H7 (cell line): ENCODE measurements around the gene LENG1. TPM values are rescaled to one million over a fixed set of nuclear protein-coding genes. Genes with fewer than 3 reads are reported as not detected.

Source experiments
- DNase-seq: peaks from one replicate; pipeline ENCODE4 v3.0.0; 2012
- H3K27me3 ChIP-seq: 2 replicates; pipeline ENCODE4 v1.6.0; 2011; ENCODE audit warnings: mild to moderate bottlenecking, low read length; ENCODE audit not compliant: control insufficient read depth, insufficient read depth
- H3K36me3 ChIP-seq: replicated peaks from 2 replicates; pipeline ENCODE4 v1.5.1; 2011; ENCODE audit warnings: low read length; ENCODE audit not compliant: control insufficient read depth, insufficient read depth
- H3K4me3 ChIP-seq: 2 replicates; pipeline ENCODE4 v1.5.1; 2011; ENCODE audit warnings: low read depth, mild to moderate bottlenecking, control low read depth, low read length, moderate library complexity; ENCODE audit not compliant: insufficient read depth
- total RNA-seq: library from RNA; depleted of rRNA; stranded (reverse); fragments of >200 nt; shearing (Covaris generic); gene quantifications from 2 replicates; pipeline ENCODE4 v1.2.3, GENCODE V29; 2014

The LENG1 gene
- total RNA-seq, 1 experiment from 2014 or later = 4.7 TPM

DNA sequence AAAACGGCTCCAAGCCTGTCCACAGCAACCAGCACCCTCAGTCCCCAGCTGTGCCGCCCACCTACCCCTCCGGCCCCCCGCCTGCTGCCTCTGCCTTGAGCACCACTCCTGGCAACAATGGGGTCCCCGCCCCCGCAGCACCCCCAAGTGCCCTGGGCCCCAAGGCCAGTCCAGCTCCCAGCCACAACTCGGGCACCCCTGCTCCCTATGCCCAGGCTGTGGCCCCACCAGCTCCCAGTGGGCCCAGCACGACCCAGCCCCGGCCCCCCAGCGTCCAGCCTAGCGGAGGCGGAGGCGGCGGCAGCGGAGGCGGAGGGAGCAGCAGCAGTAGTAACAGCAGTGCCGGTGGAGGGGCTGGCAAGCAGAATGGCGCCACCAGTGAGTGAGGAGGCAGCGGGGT lies 11.4 kb downstream of the LENG1 start:
- peaks cover 69% of the 10 kb centered on the region for H3K36me3 ChIP-seq
- peak; percentile 46 for DNase-seq
- no peaks in the 10 kb centered on the region for H3K27me3 ChIP-seq
- no peak overlapping the region for H3K4me3 ChIP-seq

DNA sequence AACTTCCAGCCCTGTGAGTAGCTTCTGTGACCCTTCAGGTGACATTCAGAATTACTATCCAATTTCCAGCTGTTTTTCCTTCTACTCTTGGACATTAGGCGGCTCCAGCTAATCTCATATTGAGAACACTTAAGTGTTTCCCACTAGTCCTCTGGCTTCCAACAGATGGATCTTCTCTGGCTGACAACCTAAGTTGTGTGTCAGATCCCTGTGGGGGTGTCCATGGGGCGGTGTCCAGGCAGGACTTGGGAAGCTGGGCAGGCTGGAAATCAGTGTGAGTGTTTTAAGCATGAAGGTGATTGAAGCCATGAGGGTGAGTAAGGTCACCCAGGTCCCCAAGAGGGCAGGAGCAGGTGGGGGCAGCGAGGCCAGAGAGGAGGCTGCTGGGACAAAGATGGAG lies 11.8 kb downstream of the LENG1 start:
- peaks cover 71% of the 10 kb centered on the region for H3K36me3 ChIP-seq

DNA sequence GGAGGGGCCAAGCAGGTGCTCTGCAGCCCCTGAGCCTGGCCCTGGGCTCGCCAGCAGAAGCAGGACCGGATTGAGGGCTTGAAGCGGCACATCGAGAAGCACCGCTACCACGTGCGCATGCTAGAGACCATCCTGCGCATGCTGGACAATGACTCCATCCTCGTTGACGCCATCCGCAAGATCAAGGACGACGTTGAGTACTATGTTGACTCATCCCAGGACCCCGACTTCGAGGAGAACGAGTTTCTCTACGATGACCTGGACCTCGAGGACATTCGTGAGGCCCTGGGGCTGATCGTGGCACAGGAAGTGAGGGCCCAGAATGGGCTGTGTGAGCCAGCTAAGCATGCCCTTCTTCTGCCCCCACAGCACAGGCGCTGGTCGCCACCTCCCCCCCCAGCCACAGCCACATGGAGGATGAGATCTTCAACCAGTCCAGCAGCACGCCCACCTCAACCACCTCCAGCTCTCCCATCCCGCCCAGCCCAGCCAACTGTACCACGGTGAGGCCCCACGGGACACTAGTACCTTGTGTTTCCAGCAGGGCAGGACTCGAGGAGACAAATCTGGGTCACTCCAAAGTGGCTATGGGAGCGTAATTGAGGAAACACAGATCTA lies 13.9 kb downstream of the LENG1 start:
- H3K27me3 ChIP-seq = no peaks in the 10 kb centered on the region
- DNase-seq = no peak
- H3K36me3 ChIP-seq = peaks cover 69% of the 10 kb centered on the region
- no peak overlapping the region for H3K4me3 ChIP-seq

More for the DNA sequence above, 11.8 kb downstream of the LENG1 start:
- no peak for DNase-seq
- H3K4me3 ChIP-seq = no peak overlapping the region
- no peaks in the 10 kb centered on the region for H3K27me3 ChIP-seq

DNA sequence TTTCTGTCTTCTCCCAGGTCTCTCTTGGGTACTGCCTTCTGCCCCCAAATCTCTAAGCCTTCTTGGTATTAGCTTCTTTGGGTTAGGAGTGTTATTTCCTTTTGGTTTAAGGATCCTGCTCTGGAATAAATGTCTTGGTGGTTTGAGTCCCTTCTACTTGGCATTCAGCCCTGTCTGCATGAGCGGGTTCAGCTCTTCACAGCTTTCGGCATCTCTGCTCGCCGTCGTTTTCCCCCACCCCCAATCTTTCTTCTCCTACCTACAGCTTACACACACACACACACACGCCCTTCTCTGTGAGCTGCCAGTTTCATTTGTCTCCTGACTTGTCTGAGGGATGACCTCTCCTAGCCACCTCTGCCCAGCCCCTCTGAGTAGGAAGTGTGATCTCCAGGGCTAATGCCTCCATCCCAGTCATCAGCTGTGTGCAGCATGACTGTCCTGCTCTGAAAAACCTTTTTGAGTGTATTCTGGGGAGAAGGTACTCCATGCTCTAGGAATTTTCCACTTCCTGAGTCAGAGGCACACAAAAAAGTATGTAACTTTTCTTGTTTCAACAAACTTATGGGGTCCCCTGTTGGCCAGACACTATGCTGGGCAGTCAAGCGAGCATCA lies 17.2 kb downstream of the LENG1 start:
- DNase-seq = no peak
- no peaks in the 10 kb centered on the region for H3K27me3 ChIP-seq
- peaks cover 49% of the 10 kb centered on the region for H3K36me3 ChIP-seq

DNA sequence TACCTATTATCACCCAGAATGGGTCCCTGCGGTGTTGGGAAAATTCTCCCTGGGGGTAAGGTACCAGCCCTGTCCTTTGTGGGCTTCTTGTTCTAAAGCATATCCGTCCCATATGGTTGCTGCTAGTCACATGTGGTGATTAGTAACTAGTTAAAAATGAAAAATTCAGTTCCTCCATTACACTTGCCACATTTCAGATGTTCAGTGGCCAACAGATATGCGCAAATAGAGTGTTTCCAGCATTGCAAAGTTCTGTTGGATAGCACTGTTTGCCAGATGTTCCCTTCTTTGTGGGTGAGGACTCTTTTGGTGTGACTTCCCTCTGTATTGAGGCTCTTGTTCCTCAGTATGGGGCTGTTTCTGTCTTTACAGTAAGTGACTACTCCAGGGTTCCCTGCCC lies 18.2 kb downstream of the LENG1 start:
- Histone ChIP-seq H3K36me3 (peaks cover 39% of the 10 kb centered on the region), H3K27me3 (no peaks in the 10 kb centered on the region), H3K4me3 (no peak overlapping the region)
- DNase-seq = no peak

More for the DNA sequence above, 17.2 kb downstream of the LENG1 start:
- no peak overlapping the region for H3K4me3 ChIP-seq

DNA sequence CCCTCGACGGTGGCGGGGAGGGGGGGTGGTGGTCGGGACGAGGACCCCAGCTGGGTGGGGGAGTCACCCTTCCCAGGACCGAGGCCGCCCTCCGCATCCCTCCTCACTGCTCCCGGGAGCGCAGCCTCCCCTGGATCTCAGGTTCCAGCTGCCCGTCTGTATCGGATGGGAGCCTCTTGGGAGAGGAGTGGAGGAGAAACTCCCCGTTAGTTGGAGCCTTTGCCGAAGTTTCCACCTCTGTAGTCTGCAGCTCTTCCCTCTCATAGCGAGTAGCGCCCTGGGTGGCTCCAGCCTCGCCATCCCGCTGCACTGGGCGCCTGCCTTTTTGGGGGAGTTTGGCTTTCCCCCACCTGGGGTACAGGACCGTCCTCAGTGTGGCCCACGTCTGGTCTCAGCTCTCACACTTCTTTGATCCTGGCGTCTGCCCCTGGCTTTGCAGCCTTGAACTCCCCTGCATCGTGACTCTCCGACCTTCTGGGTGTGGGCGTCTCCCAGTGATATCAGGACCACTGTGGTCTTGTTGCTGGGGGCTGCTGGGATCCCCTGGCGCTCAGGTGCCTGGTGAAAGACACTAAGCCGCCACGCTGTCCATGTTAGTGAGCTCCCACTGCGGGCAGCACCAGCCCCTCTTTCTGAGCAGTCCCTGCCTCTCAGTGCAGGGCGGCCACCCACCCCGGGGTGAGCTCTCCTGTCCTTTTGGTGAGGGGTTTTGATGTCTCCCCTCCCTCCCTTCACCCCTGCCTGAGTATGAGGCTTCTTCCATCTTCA lies 20.8 kb downstream of the LENG1 start:
- peaks cover 15% of the 10 kb centered on the region for H3K36me3 ChIP-seq
- no peaks in the 10 kb centered on the region for H3K27me3 ChIP-seq
- H3K4me3 ChIP-seq = peak overlapping the region; percentile 86
- DNase-seq = no peak

DNA sequence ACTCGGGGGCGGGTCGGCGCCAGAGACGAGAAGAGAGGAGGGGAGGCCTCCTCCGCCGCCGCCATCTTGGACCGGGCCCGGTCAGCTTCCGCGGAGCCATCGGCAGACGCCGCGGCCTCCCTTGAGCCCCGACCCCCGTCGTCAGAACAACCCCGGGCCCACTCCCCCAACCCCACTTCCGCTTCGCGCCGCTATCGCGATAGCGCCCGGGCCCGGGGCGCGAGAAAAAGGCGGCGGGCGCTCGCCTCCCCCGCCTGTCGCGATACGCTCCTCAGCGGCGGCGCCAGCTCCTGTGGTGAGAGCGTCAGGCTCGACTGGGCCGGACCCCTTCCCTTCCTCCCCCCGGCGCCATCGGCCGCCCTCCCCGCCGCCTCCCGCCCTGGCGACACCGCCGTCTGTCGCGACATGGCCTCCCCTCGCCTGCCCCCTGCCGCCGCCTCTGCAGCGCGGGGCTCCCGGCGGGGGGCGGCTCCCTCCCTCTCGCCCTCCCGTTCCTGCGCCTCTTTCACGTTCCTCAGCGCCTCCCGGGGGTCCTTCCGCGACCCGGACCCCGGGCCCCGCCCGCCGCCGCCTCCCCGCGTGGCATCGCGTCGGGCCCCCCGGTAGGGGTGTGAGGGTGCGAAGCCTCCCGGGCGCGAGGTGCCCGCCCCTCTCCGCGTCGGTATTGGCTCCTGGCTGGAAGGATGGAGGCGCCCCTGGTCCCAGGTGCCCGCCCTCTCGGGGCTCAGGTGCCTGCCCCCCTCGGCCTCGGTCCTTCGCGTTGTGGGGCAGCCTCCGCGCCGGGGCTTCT lies 21.6 kb downstream of the LENG1 start, which contains the start of gene CNOT3:
Gene CNOT3, plus strand, starts transcription at position 64 of the 790 bp plus-strand sequence. CDS start 5,217 bp downstream, outside the sequence.
- Histone ChIP-seq H3K27me3 (no peaks in the 10 kb centered on the region), H3K36me3 (peaks cover 9% of the 10 kb centered on the region), H3K4me3 (peak within 1 kb of the TSS; percentile 86)
- DNase-seq = peak; percentile 89

DNA sequence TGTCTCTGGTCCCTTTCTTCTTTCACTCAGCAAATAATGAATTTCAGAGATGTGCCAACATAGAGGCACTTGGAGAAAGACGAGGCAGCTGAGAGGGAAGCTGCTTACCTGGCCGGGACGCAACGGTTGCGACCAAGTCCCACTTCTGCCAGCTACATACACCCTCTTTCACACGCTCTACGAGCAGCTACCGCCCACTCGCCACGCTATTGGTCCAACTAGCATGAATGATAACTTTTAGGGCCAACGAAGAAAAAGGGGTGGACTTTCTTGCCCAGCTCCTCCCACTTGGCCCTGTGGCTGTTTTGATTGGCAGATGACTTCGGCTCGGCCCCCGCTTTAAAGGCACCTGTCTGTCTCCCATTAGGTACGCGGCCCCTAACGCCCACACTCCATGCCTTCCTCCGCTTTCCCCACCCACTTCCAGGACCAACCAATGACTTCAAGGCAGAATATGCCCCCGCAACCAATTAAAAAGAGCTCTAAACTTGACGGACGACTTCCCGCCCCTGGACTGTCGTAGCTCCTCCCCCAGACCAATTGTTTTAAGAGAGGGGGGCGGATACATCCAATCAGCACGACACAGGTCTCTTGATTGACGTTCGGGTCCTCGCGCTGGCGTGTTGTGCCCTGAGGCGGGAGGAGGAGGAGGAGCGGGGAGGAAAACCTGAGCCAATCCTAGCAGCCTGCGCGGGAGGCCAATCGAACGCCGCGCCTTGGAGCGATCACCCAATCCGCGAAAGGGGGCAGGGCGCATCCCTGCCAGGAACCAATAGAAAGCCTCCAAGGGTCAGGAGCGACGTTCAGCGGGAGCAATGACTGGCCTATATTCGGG lies 22.4 kb downstream of the LENG1 start:
- H3K4me3 ChIP-seq = peak overlapping the region; percentile 86
- no peaks in the 10 kb centered on the region for H3K27me3 ChIP-seq
- DNase-seq = peak; percentile 99
- peaks cover 2% of the 10 kb centered on the region for H3K36me3 ChIP-seq

DNA sequence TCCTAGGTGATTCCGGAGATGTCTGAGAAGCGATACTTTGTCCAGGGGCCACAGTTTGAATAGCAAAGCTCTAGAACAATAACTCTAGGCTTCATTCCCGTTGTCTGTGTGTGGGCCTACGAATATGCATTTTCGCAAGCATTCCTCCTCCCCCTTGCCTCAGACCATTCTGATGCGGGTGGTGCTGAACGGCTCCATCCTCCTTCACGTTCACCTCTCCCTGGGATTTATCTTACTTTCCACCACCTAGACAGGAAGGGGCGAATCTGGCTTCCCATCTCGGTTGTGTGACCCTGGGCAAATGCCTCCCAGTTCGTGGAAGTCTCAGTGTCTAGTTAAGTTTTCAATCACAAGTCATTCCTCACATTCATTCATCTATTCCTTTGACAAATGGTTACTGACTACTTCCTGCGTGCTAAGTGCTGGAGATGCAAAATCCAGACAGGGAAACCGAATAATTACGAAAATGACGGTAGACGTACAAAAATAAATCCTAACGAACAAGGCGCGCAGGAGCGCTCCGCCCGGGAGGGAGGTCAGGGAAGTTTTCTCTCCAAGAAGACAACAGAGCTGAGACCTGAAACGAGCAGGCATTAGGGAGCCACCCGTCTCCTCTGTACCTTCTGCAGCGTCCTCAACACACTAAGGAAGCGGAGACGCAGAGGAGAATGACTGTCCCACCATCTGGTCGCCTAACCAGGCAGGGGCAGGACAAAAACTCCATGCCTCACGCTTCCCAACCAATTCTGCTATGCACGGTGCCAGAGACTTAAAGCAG lies 23.2 kb downstream of the LENG1 start:
- peaks cover 3% of the 10 kb centered on the region for H3K36me3 ChIP-seq
- no peaks in the 10 kb centered on the region for H3K27me3 ChIP-seq
- DNase-seq = no peak
- peak overlapping the region; percentile 60 for H3K4me3 ChIP-seq

DNA sequence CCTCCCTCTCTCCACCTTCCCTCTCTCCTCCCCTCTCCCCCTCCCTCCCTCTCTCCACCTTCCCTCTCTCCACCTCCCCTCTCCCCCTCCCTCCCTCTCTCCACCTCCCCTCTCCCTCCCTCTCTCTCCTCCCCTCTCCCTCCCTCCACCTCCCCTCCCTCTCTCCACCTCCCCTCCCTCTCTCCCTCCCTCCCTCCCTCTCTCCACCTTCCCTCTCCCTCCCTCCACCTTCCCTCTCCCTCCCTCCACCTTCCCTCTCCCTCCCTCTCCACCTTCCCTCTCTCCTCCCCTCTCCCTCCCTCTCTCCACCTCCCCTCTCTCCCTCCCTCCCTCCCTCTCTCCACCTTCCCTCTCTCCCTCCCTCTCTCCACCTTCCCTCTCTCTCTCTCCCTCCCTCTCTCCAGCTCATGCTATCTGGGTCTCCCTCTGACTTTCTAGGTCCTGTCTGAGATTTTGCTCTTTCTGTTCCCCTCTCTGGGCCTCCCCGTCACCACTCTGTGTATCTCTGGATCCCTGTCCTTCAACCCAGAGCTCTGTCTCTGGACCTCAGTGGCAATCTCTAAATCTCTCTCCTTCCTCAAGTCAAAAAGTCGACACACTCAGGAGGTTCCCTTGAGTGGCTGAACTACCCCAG lies 25.4 kb downstream of the LENG1 start:
- DNase-seq = no peak
- H3K4me3 ChIP-seq = no peak overlapping the region

DNA sequence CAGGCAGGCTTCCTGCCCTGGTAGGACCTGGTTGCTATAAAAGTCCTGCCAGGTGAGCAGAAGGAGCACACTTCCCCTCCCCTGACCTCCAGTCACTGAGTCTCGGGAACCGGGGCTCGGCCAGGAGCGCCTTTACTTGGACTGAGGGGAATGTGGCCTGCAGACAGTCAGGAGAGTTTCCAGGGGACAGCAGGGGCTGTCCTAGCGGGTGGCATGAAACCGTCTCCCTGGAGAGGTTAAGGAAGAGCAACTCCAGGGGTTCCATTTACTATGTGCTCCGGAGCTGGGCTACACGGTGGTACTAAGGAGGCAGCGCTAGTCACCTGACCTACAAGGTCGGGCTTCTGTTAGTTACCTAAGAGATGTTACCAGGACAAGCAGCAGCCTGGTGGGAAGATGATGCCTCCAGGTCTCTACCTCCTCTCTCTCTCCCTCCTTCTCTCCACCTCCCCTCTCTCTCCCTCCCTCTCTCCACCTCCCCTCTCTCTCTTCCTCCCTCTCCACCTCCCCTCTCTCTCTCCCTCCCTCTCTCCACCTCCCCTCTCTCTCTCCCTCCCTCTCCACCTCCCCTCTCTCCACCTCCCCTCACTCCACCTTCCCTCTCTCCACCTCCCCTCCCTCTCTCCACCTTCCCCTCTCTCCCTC lies 26.1 kb downstream of the LENG1 start:
- Histone ChIP-seq H3K27me3 (no peaks in the 10 kb centered on the region), H3K4me3 (no peak overlapping the region), H3K36me3 (peaks cover 9% of the 10 kb centered on the region)
- DNase-seq = no peak

More for the DNA sequence above, 25.4 kb downstream of the LENG1 start:
- peaks cover 9% of the 10 kb centered on the region for H3K36me3 ChIP-seq
- H3K27me3 ChIP-seq = no peaks in the 10 kb centered on the region

DNA sequence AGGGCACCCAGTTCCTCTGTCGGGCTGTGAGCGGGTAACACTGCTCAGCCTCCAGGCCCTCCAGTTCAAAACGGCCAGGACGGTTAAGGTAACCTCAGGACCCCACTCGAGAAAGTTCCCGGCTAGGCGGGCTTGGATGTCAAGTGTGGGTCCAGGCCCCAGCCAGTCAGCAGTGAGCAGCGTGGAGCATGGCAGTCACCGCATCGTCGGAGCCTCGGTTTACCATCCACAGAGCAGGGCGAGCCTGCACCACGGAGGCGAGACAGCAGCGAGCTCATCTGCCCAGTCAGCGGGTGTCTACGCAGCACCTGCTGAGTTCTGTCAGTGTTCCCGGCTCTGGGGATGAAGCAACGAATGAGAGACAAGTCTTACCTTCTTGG lies 29.9 kb downstream of the LENG1 start:
- H3K4me3 ChIP-seq = no peak overlapping the region
- no peak for DNase-seq
- H3K36me3 ChIP-seq = peaks cover 19% of the 10 kb centered on the region
- no peaks in the 10 kb centered on the region for H3K27me3 ChIP-seq
